Measurements from ENCODE around the gene CIITA.
A peak's percentile ranks its signal among the peaks of the same experiment; 100 is the strongest.
"Not testable (repeated sequence)": the region's sequence is repeated elsewhere in the genome, so short reads cannot be mapped to it uniquely, and the experiment has no call there.

CIITA gene

GRCh38 chr16:10957771-10958482 lies 80.9 kb downstream of the CIITA start:
- no peak for DNase-seq (ENCODE audit: low read depth)

GRCh38 chr16:10959161-10959560 lies 82.2 kb downstream of the CIITA start:
- no peak for DNase-seq (ENCODE audit: low read depth)

- DNase-seq (ENCODE audit: low read depth), result no peak
These were observed 84.2 kb downstream of the CIITA start for GRCh38 chr16:10961231-10961630.

- DNase-seq (ENCODE audit: low read depth), result peak; percentile 72
These were observed 87.3 kb downstream of the CIITA start for GRCh38 chr16:10964039-10964890.

GRCh38 chr16:10964891-10965326 lies 87.9 kb downstream of the CIITA start:
- no peak for DNase-seq (ENCODE audit: low read depth)

GRCh38 chr16:10965440-10966061 lies 88.5 kb downstream of the CIITA start:
- DNase-seq (ENCODE audit: low read depth), result no peak

GRCh38 chr16:10966129-10966528 lies 89.1 kb downstream of the CIITA start:
- DNase-seq (ENCODE audit: low read depth), result no peak

- DNase-seq (ENCODE audit: low read depth), result not testable (repeated sequence)
These were observed 89.6 kb downstream of the CIITA start for GRCh38 chr16:10966559-10966958.

GRCh38 chr16:10967986-10968385 lies 91.0 kb downstream of the CIITA start:
- no peak for DNase-seq (ENCODE audit: low read depth)

GRCh38 chr16:10968498-10968897 lies 91.5 kb downstream of the CIITA start:
- no peak for DNase-seq (ENCODE audit: low read depth)

- DNase-seq (ENCODE audit: low read depth), result no peak
These were observed 92.6 kb downstream of the CIITA start for GRCh38 chr16:10969615-10970014.

GRCh38 chr16:10970065-10970464 lies 93.1 kb downstream of the CIITA start:
- no peak for DNase-seq (ENCODE audit: low read depth)

- no peak for DNase-seq (ENCODE audit: low read depth)
These were observed 94.6 kb downstream of the CIITA start for GRCh38 chr16:10971560-10971961.

- no peak for DNase-seq (ENCODE audit: low read depth)
These were observed 95.3 kb downstream of the CIITA start for GRCh38 chr16:10972108-10972818.

- no peak for DNase-seq (ENCODE audit: low read depth)
These were observed 95.9 kb downstream of the CIITA start for GRCh38 chr16:10972819-10973464.

- DNase-seq (ENCODE audit: low read depth), result no peak
These were observed 99.6 kb downstream of the CIITA start for GRCh38 chr16:10976634-10977033.

GRCh38 chr16:10978124-10978523 lies 101.1 kb downstream of the CIITA start:
- DNase-seq (ENCODE audit: low read depth), result no peak

GRCh38 chr16:10978871-10979446 lies 102.0 kb downstream of the CIITA start:
- DNase-seq (ENCODE audit: low read depth), result no peak

GRCh38 chr16:10979717-10980601 lies 103.0 kb downstream of the CIITA start:
- no peak for DNase-seq (ENCODE audit: low read depth)

- DNase-seq (ENCODE audit: low read depth), result no peak
These were observed 103.8 kb downstream of the CIITA start for GRCh38 chr16:10980813-10981212.
